ENCODE results near the gene MYO15B.

GRCh38 chr17:75553295-75554110 lies 34.1 kb upstream of the MYO15B start:
- TF ChIP-seq CTCF (conservative IDR thresholded peaks at IDR 0.05; ENCODE audit: low read depth, low read length), result no peak
- no peak for TF ChIP-seq EZH2phosphoT487 (IDR thresholded peaks at IDR 0.05; ENCODE audit: borderline replicate concordance, low read length)

Data from PC-3 (cell line).